Activated CD8-positive, alpha-beta T cell treated with anti-CD3 and anti-CD28 coated beads, Interleukin-2, amount 10 ng/mL, durations not matched to agents 7 days and 5 days (primary cell): ENCODE data around the gene TRIM10. TPM values are rescaled to one million over a fixed set of nuclear protein-coding genes. Genes with fewer than 3 reads are reported as not detected.
A peak's percentile ranks its signal among the peaks of the same experiment; 100 is the strongest.
"Not testable (repeated sequence)": the region's sequence is repeated elsewhere in the genome, so short reads cannot be mapped to it uniquely, and the experiment has no call there.

ENCODE experiments used
- ATAC-seq: fragments of 150-1000 bp; cut with Tn5 transposase; one replicate; pipeline ENCODE4 v1.10.0; 2021; ENCODE audit warnings: moderate library complexity
- CTCF ChIA-PET: fragments of 350-600 bp; sonication (Branson Sonifier 250); formaldehyde crosslinking; loops from one replicate; lab custom pipeline; 2021; ENCODE audit warnings: antibody characterized with exemption; lab: Charles Lee
- POLR2A ChIA-PET: fragments of 350-600 bp; sonication (Branson Sonifier 250); formaldehyde crosslinking; loops from one replicate; lab custom pipeline; 2021; ENCODE audit warnings: antibody characterized with exemption; lab: Charles Lee
- DNase-seq: peaks from one replicate; pipeline ENCODE4 v3.0.0-alpha.2; 2020
- H3K27ac Mint-ChIP-seq: one replicate; pipeline ENCODE4 v1.8.0; 2021; ENCODE audit warnings: mild to moderate bottlenecking, mixed read lengths
- H3K27me3 Mint-ChIP-seq: one replicate; pipeline ENCODE4 v1.8.0; 2021; ENCODE audit warnings: low read depth, mixed read lengths
- H3K36me3 Mint-ChIP-seq: one replicate; pipeline ENCODE4 v1.8.0; 2021; ENCODE audit warnings: low read depth, mixed read lengths
- H3K4me1 Mint-ChIP-seq: one replicate; pipeline ENCODE4 v1.8.0; 2021; ENCODE audit warnings: low read depth, mixed read lengths
- H3K4me3 Mint-ChIP-seq: one replicate; pipeline ENCODE4 v1.8.0; 2021; ENCODE audit warnings: mild to moderate bottlenecking, mixed read lengths
- H3K9me3 Mint-ChIP-seq: one replicate; pipeline ENCODE4 v1.8.0; 2022; ENCODE audit warnings: mixed read lengths; ENCODE audit not compliant: insufficient read depth
- total RNA-seq, 2 experiments: library from RNA; stranded (reverse); gene quantifications; one replicate each; pipeline ENCODE4 v1.2.3, GENCODE V29; 2021

TRIM10 gene
- total RNA-seq, 2 experiments from 2014 or later, result not detected

DNA sequence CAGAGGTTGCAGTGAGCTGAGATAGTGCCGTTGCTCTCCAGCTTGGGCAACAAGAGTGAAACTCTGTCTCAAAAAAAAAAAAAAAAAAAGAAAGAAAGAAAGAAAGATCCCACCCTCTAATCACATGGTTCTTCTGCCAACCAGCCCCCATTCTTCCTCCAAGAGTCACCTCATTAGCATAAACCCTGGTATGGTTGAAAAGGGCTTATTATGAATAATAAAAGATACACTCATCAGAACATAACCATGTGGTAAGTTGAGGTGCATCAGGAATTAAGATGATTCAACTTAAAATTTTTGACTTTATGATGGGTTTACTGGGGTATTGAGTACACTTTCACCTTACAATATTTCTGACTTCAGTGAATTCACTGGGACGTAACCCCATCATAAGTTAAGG lies 25.9 kb downstream of the TRIM10 start:
- ChIA-PET POLR2A (no interaction called here), CTCF (interaction anchor here (2.1 to 7.6 kb wide), 2 partner anchors 10 to 32 kb away, joined by 6 to 248 read pairs; no protein-coding TSS in a partner anchor)
- Mint-ChIP-seq H3K27me3 (peaks cover 47% of the 10 kb centered on the region), H3K36me3 (no peaks in the 10 kb centered on the region), H3K4me3 (no peak overlapping the region), H3K4me1 (peaks cover 18% of the 10 kb centered on the region), H3K27ac (no peak overlapping the region), H3K9me3 (no peaks in the 10 kb centered on the region)
- no peak for ATAC-seq
- no peak for DNase-seq

DNA sequence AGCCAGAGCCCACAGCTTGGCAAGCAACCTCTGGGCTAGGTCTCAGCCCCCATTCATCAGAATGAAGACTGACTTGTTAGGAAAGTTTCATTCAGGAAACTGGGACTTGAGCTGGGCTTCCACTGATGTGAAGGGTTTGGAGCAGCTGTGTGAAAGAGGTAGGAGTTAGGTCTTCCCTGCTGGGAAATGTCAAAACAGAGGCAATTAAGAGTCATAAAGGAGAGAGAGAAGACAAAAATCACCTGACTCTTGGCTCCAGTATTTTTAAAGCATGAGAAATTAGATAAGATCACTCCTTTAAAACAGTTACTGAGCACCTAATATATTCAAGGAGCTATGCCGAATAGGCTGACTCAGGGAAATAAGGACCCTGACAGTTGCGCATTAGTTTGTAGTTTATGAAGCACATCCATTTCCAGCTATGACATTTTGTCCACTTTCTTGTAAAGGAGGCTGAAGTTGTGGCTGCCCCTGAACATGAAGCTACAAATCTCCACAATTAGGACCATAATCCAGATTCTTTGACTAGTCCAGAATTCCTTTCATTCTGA lies 29.0 kb downstream of the TRIM10 start:
- Mint-ChIP-seq H3K4me3 (no peak overlapping the region), H3K4me1 (peaks cover 22% of the 10 kb centered on the region), H3K36me3 (no peaks in the 10 kb centered on the region), H3K9me3 (no peaks in the 10 kb centered on the region), H3K27ac (no peak overlapping the region), H3K27me3 (peaks cover 59% of the 10 kb centered on the region)
- no peak for ATAC-seq
- ChIA-PET CTCF (interaction anchor here (0.8 to 7.6 kb wide), 27 partner anchors 9 to 482 kb away, joined by 3 to 248 read pairs (median 8); partner anchors contain the start of genes PPP1R11 and TRIM31), POLR2A (no interaction called here)
- no peak for DNase-seq

DNA sequence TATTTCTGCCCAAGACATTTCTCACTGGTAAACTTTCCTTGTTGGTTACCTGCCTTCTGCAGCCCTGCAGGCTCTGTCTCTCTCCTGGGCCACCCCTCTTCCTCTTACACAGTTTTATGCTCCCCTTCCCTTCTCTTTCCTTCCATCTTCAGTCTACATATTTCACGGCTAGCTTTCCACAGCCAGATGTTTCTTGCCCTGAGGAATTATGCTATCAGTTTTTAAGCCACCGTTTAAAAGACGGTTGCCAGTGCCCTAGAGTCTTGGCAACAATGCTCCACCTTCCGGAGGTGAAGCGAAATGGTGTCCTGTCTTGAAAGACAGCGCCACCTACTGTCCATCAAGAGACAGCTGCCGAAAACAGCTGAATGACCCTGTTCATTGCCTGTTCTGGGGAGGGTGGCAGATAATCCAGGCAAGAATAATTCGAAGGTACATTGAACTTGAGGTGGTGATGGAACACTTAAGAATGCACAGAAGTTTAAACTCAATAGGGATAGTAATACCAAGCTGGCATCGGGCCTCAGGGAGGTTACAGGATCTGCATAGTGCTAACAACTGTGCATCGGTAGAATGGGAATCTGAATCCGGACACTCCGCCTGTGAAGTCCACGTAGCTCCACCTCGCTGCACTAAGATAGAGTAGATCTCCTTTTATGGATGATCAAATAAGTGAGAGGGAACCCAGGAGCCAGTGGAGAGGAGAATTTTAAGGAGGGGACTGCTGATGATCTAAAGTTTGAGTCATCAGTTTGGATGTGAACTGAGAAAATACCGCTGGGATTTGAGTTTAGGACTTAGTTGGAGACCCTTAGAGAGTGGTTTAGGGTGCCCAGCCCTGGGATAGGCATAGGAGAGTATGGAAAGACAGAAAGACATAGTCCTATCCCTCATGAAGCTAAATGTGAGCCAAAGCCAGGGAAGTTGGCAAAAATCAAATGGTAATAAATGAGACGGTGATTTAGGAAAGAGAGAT lies 29.8 kb downstream of the TRIM10 start:
- no peaks in the 10 kb centered on the region for H3K36me3 Mint-ChIP-seq
- H3K4me1 Mint-ChIP-seq, result peaks cover 15% of the 10 kb centered on the region
- ATAC-seq (peak; percentile 94), DNase-seq (peak; percentile 81)
- H3K9me3 Mint-ChIP-seq, result no peaks in the 10 kb centered on the region
- no peak overlapping the region for H3K27ac Mint-ChIP-seq
- no peak overlapping the region for H3K4me3 Mint-ChIP-seq
- peaks cover 66% of the 10 kb centered on the region for H3K27me3 Mint-ChIP-seq
- POLR2A ChIA-PET, result no interaction called here
- CTCF ChIA-PET, result interaction anchor here (0.6 to 7.6 kb wide), 48 partner anchors 9 to 481 kb away, joined by 3 to 248 read pairs (median 5); partner anchors contain the start of genes POLR1H, PPP1R11, TRIM15 and TRIM31

DNA sequence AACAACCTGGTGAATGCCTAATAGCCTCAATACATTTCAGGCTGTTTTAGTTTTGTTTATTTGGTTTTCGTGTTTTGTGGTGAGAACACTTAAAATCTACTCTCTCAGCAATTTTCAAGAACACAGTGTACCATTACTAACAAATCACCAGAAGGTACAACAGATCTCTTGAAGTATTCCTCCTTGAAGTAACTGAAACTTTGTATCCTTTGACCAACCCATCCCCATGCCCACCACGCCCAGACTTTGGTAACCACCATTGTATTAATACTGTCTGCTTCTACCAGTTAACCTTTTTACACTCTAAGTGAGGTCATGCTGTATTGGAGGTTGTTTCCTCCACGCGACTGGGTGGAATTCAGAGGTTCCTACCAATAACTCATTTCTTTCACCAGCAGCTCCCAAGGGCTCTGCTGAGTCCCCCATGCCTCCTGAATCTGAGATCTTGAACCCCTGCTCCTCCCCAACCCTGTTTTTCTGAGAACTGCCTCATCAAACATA lies 30.8 kb downstream of the TRIM10 start:
- peaks cover 11% of the 10 kb centered on the region for H3K4me1 Mint-ChIP-seq
- H3K9me3 Mint-ChIP-seq, result no peaks in the 10 kb centered on the region
- H3K36me3 Mint-ChIP-seq, result no peaks in the 10 kb centered on the region
- peaks cover 63% of the 10 kb centered on the region for H3K27me3 Mint-ChIP-seq
- DNase-seq, result no peak
- H3K27ac Mint-ChIP-seq, result no peak overlapping the region
- no peak overlapping the region for H3K4me3 Mint-ChIP-seq
- ATAC-seq, result no peak
- CTCF ChIA-PET, result interaction anchor here (0.9 to 7.6 kb wide), 33 partner anchors 8 to 480 kb away, joined by 3 to 248 read pairs (median 7); partner anchors contain the start of genes POLR1H, PPP1R11, TRIM15 and TRIM31
- POLR2A ChIA-PET, result no interaction called here

DNA sequence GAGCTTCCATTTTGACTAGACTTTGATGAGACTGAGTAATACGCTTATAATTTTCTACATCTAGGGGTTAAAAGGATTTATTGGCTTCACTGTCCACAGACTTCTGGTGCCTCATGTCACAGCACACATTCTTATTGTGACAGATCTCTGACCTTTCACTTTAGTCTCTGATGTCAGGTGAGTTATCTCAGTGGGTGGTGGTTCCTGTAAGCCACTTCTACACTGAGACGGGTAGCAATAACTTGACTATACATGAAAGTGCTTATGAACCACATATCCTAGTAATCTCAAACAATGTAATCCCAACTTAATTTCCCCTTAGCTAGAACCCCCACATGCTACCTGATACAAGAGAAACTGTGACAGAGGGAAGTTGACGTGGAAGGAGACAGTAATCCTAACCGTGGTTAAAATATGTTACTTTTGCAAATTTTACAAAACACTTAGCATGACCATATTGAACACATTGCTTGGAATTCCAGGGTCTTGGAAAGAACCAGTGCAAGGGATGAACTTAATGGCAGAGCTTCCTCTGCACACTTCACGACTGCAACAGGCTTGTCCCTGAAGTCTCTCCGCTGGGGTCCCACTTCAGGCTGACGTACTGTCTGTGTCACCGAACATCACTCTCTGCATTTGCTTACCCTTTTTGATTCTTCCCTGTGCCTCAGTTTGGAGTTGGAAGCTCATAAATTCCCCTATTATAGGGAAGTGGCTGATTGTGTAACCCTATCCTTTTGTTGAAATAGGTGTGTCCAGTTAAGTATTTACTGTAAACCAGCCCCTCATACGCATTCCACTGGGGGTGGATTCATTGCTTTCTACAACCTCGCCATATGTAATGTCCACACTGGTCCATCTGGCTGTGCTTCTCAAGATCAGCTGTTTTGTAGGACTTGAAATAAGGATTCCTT lies 31.5 kb downstream of the TRIM10 start:
- DNase-seq, result no peak
- Mint-ChIP-seq H3K27me3 (peaks cover 68% of the 10 kb centered on the region), H3K9me3 (no peaks in the 10 kb centered on the region), H3K36me3 (no peaks in the 10 kb centered on the region), H3K4me3 (no peak overlapping the region), H3K27ac (no peak overlapping the region), H3K4me1 (peaks cover 11% of the 10 kb centered on the region)
- no peak for ATAC-seq
- ChIA-PET CTCF (interaction anchor here (0.5 to 7.6 kb wide), 14 partner anchors 7 to 281 kb away, joined by 3 to 248 read pairs (median 8); partner anchors contain the start of genes POLR1H and PPP1R11), POLR2A (no interaction called here)

DNA sequence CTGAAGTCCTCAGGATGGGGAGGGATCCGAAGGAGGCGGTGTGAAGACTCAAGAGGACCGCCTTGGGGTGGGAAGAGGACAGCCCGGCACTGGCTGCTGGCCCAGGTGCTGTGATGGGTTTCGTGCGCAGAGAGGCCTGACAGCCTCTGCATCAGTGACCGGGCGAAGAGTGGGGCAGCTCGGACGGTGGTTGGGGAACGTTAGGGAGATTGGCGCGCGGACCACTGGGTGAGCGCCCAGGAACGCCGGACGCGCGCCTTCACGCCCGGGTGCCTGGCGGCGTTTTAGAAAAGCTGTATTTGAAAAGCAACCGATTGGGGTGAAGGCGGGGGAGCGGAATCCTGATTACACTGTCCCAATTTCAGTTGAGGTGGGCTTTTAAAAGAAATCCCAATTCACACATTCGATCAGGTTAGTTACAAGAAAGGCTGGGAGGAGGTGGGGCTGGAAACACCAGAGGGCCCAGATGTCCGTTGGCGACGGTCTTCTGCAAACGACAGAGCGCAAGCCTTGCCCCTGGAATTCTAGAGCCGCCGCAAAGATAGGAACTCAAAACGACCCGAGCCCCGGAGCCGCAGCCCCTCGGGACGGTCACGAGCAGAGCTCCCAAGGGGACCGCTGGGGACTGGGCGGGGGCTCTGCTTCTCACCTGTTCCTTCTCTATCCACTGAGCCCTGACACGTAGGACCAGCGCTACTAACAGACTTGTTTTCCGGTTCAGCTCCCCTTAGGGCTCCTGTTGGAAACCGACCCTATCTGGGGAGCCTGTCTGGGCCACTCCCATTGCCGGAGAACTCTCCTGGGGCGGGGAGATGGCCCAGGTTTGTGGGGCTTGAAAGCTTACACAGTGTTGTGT lies 33.5 kb downstream of the TRIM10 start:
- Mint-ChIP-seq H3K4me3 (no peak overlapping the region), H3K27me3 (peaks cover 68% of the 10 kb centered on the region), H3K36me3 (no peaks in the 10 kb centered on the region), H3K27ac (no peak overlapping the region), H3K9me3 (no peaks in the 10 kb centered on the region), H3K4me1 (peaks cover 11% of the 10 kb centered on the region)
- ChIA-PET POLR2A (interaction anchor here (0.7 kb wide), 1 partner anchor 1432 kb away, joined by 4 read pairs; no protein-coding TSS in a partner anchor), CTCF (interaction anchor here (0.9 to 5.1 kb wide), 3 partner anchors 11 to 41 kb away, joined by 3 to 71 read pairs (median 3); no protein-coding TSS in a partner anchor)
- DNase-seq, result no peak
- no peak for ATAC-seq

DNA sequence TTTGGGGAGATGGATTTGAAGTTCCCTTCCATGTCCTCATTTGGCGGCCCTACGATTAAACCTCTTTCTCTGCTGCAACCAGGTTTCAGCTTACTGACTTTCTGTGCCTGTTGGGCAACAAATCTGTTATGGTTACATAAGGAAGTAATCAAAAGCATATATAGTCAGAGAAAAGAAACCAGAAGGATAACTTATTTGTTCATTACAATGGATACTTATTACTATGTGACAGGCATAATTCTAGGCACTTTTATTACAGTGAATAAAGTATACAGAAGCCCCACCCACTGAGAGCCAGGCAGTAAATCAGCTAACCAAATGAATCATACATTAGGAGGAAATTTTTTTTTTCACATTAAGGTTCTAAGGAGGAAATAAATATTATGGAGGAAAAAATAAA lies 38.5 kb downstream of the TRIM10 start:
- no peaks in the 10 kb centered on the region for H3K9me3 Mint-ChIP-seq
- H3K4me1 Mint-ChIP-seq, result peaks cover 1% of the 10 kb centered on the region
- no peak overlapping the region for H3K27ac Mint-ChIP-seq
- CTCF ChIA-PET, result interaction anchor here (0.6 to 2.3 kb wide), 3 partner anchors 9 to 274 kb away, joined by 3 to 21 read pairs (median 11); no protein-coding TSS in a partner anchor
- no peak overlapping the region for H3K4me3 Mint-ChIP-seq
- DNase-seq (no peak), ATAC-seq (no peak)
- POLR2A ChIA-PET, result interaction anchor here (1.2 kb wide), 1 partner anchor 56 kb away, joined by 4 read pairs; the partner anchor contains the start of gene PPP1R11
- H3K36me3 Mint-ChIP-seq, result no peaks in the 10 kb centered on the region
- peaks cover 51% of the 10 kb centered on the region for H3K27me3 Mint-ChIP-seq

DNA sequence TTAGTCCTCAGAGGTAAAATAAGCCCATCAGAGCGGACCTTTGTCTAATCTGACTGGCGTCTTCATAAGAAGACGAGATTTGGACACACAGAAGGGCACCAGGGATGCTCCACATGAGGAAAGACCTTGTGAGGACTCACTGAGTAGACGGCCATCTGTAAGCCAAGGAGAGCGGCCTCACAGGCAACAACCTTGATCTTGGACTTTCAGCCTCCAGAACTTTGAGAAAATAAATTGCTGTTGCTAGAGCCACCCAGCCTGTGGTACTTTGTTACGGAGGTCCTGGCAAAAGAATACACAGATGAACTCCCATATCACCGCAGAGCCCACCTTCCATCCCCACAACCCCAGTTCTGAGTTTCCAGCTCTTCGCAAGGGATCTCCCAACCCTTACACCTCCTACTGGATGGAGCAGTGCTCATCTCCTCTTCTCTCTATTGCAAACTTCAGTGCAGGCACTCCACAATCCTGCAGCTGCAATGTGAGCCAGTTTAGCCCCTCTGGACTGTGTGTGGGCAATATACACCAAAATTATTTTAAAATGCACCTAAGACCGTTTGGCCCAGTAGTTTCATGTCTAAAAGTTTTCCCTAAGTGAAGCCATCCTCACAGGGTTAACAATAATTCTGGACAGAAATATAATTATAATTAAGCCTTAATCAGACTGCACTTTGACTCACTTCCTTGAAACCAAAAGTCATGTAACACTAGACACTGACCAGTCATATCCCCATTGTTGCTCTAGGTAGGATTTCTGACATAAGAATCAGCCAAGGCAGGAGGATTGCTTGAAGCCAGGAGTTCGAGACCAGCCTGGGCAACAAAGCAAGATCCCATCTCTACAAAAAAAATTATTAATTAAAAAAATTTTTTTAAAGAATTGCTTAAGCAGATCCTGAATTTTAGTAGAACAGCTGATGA lies 39.3 kb downstream of the TRIM10 start:
- ATAC-seq, result no peak
- no peak for DNase-seq
- H3K4me1 Mint-ChIP-seq, result no peaks in the 10 kb centered on the region
- no peaks in the 10 kb centered on the region for H3K36me3 Mint-ChIP-seq
- no peak overlapping the region for H3K4me3 Mint-ChIP-seq
- POLR2A ChIA-PET, result interaction anchor here (1.2 kb wide), 1 partner anchor 55 kb away, joined by 4 read pairs; the partner anchor contains the start of gene PPP1R11
- peaks cover 43% of the 10 kb centered on the region for H3K27me3 Mint-ChIP-seq
- H3K9me3 Mint-ChIP-seq, result no peaks in the 10 kb centered on the region
- no peak overlapping the region for H3K27ac Mint-ChIP-seq
- CTCF ChIA-PET, result interaction anchor here (0.6 to 2.3 kb wide), 3 partner anchors 10 to 273 kb away, joined by 3 to 21 read pairs (median 11); no protein-coding TSS in a partner anchor

DNA sequence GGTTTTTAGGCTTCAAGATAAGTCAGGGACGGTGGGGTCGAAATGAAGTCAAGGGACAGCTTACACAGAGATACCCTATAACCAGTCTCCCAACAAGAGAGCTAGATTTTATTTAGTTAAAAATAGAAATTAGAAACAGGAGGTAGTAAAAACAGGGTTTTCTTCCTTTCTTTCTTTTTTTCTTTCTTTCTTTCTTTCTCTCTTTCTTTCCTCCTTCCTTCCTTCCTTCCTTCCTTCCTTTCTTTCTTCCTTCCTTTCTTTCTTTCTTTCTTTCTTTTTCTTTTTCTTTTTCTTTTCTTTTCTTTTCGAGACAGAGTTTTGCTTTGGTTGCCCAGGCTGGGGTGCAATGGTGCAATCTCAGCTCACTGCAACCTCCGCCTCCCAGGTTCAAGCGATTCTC lies 42.3 kb downstream of the TRIM10 start:
- not testable (repeated sequence) for H3K36me3 Mint-ChIP-seq

More for the DNA sequence above, 42.3 kb downstream of the TRIM10 start:
- H3K9me3 Mint-ChIP-seq, H3K4me1 Mint-ChIP-seq, H3K27ac Mint-ChIP-seq, POLR2A ChIA-PET, DNase-seq, H3K4me3 Mint-ChIP-seq, ATAC-seq: not testable (repeated sequence)
- peaks cover 34% of the 10 kb centered on the region for H3K27me3 Mint-ChIP-seq
- CTCF ChIA-PET, result interaction anchor here (0.9 to 1.7 kb wide), 2 partner anchors 13 to 16 kb away, joined by 3 to 8 read pairs; no protein-coding TSS in a partner anchor
